Type B pancreatic cell (in vitro differentiated cells): Measurements from ENCODE around the gene ACTR3C. TPM values are rescaled to one million over a fixed set of nuclear protein-coding genes. Genes with fewer than 3 reads are reported as not detected.
"Not testable (repeated sequence)": the region's sequence is repeated elsewhere in the genome, so short reads cannot be mapped to it uniquely, and the experiment has no call there.

Experiments
- DNase-seq: peaks from one replicate; pipeline ENCODE4 v3.0.0; 2021; ENCODE audit warnings: mixed read lengths; ENCODE audit not compliant: unreplicated experiment; ENCODE audit errors: extremely low spot score
- H3K27ac Mint-ChIP-seq: 2 replicates; pipeline ENCODE4 v1.8.0; 2021; ENCODE audit warnings: mild to moderate bottlenecking, mixed read lengths
- H3K27me3 Mint-ChIP-seq: 2 replicates; pipeline ENCODE4 v1.8.0; 2021; ENCODE audit warnings: mixed read lengths
- H3K36me3 Mint-ChIP-seq: 2 replicates; pipeline ENCODE4 v1.8.0; 2021; ENCODE audit warnings: mixed read lengths
- H3K4me1 Mint-ChIP-seq: one replicate; pipeline ENCODE4 v1.8.0; 2021; ENCODE audit warnings: mixed read lengths; ENCODE audit not compliant: unreplicated experiment
- H3K4me3 Mint-ChIP-seq: 2 replicates; pipeline ENCODE4 v1.8.0; 2021; ENCODE audit warnings: mild to moderate bottlenecking, mixed read lengths
- H3K9me3 Mint-ChIP-seq: 2 replicates; pipeline ENCODE4 v1.8.0; 2021; ENCODE audit warnings: mixed read lengths
- total RNA-seq: library from RNA; stranded (reverse); gene quantifications from 2 replicates; pipeline ENCODE4 v1.2.1, GENCODE V29; 2021; ENCODE audit warnings: low replicate concordance
- TF ChIP-seq, protein P1 (sequence below): fragments of 200-600 bp; sonication (generic); conservative IDR thresholded peaks from 2 replicates; pipeline ENCODE4 v1.5.0; 2021; ENCODE audit warnings: antibody characterized with exemption, mild to moderate bottlenecking

ACTR3C gene
- total RNA-seq, 1 donor from 2014 or later = 4.8 TPM

DNA sequence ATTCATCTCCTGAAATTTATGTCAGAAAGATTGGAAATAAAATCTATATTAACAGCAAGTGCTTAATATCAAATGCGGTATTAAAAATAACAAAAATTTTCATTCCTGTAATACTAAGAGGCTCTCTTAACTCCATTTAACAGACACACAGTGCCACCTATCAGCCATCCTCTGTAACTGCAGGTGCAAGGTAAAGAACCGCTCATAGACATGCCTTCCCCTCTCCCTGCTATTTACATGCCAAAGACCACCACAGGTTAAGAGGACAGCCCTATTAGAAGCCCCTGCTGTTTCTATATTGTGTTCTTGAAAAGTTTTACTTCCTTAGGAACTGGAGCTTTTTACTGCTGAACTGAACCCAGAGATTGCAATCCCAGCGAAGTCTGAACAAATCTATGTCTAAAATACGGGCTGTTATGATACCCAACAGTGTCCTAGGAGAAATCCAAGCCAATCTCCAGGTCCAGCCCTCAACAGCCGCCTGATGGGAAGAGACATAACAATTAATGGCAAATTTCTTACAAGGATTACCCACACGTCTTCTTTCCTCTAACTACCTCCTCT, 47.1 kb downstream of the ACTR3C start:
- H3K27me3 Mint-ChIP-seq = peaks cover 10% of the 10 kb centered on the region
- TF ChIP-seq, protein P1, sequence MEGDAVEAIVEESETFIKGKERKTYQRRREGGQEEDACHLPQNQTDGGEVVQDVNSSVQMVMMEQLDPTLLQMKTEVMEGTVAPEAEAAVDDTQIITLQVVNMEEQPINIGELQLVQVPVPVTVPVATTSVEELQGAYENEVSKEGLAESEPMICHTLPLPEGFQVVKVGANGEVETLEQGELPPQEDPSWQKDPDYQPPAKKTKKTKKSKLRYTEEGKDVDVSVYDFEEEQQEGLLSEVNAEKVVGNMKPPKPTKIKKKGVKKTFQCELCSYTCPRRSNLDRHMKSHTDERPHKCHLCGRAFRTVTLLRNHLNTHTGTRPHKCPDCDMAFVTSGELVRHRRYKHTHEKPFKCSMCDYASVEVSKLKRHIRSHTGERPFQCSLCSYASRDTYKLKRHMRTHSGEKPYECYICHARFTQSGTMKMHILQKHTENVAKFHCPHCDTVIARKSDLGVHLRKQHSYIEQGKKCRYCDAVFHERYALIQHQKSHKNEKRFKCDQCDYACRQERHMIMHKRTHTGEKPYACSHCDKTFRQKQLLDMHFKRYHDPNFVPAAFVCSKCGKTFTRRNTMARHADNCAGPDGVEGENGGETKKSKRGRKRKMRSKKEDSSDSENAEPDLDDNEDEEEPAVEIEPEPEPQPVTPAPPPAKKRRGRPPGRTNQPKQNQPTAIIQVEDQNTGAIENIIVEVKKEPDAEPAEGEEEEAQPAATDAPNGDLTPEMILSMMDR = peak; percentile 90
- not testable (repeated sequence) for DNase-seq

DNA sequence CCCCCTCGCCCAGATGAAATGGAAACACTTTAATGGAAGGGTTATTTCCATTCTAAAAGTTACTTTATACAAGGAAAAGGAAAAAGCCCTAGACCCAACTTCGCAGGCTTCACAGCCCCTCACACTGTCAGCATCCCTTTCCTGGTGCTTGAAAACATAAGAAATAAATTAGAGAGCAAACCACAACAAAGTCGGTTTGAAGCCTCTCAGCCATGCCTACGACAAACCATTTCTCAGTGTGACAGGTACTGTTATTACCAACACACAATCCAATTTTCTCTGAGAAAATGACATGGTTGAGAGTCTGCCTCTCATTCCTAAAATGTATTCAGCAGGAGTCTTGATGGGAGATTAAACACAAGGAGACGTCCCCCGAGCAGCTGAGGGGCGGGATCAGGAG, 51.4 kb downstream of the ACTR3C start:
- not testable (repeated sequence) for DNase-seq, H3K36me3 Mint-ChIP-seq, H3K27me3 Mint-ChIP-seq, H3K27ac Mint-ChIP-seq, H3K9me3 Mint-ChIP-seq, H3K4me3 Mint-ChIP-seq, H3K4me1 Mint-ChIP-seq

More for the DNA sequence above, 47.1 kb downstream of the ACTR3C start:
- peak overlapping the region; percentile 25 for H3K27ac Mint-ChIP-seq
- H3K9me3 Mint-ChIP-seq, H3K36me3 Mint-ChIP-seq, H3K4me3 Mint-ChIP-seq, H3K4me1 Mint-ChIP-seq: not testable (repeated sequence)

DNA sequence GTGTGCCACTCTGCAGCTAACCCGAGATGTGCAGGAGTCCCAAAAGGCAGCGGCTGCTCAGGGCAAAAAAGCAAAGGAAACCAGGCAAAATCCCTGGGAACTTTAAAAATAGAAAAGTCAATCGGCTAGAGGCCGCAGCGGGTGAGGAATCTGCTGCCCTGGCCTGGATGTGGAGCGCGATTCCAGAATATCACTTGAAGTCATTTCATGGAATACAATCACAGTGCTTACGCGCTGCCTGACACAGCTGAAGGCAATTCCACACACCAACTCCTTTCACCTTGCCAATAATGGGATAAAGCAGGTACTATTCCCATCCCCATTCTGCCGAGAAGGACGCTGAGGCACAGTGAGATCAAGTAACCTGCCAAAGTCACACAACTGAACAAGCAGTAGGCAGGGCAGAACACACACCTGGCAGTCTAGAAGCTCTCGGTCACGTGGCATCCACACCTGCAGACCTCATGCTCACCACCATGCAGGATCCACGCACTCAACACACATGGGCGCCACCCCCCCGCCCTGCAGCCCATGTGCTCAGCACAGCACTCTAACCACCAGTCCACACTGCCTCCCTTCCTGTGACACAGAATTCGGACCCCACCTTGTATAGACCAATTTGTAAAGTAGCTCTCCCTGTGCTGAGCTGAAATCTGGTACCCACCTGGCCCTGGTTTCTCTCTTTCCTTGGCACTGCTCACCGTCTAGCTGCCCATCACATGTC, 53.1 kb downstream of the ACTR3C start:
- not testable (repeated sequence) for H3K27ac Mint-ChIP-seq, DNase-seq, H3K27me3 Mint-ChIP-seq

DNA sequence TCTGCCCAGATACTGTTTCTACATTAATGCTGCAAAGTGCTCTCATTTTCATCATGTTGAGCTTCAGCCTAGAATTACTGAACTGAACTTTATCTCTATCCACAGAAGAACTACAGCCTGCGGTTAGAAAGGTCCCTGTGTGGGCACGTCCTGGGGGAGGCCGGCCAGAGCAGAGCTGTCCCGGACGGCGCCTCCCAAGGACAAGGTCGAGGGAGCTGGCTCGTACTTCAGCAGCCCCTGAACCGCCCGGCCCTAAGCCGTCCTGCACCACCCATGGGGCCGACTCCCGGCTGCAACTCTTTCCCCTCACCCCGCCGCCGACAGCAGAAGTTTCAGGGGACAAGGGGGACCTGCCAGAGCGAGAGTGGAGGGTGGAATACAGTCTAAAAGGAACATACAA, 54.5 kb downstream of the ACTR3C start:
- not testable (repeated sequence) for H3K4me3 Mint-ChIP-seq, H3K36me3 Mint-ChIP-seq, H3K9me3 Mint-ChIP-seq, DNase-seq, H3K27ac Mint-ChIP-seq, H3K27me3 Mint-ChIP-seq, H3K4me1 Mint-ChIP-seq

More for the DNA sequence above, 53.1 kb downstream of the ACTR3C start:
- H3K36me3 Mint-ChIP-seq, H3K4me1 Mint-ChIP-seq, H3K4me3 Mint-ChIP-seq, H3K9me3 Mint-ChIP-seq: not testable (repeated sequence)

DNA sequence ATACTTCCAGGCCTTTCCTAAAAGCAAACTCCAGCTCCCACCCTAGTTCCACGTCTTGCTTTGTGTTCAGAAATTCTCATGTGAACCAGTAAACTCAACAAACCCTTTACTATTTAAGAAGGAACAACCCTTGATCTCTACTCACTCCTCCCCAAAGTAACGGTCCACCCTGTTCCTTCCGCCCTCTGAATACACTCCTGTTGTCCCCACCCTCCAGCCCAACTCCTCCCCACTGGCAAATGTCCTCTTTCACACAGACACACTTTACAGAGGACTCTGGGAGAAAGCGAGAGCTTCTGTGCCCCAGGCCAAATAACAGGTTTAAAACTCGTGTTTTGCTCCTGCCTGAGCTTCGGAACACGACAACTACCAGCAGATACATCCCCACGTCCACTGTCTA, 55.1 kb downstream of the ACTR3C start:
- H3K9me3 Mint-ChIP-seq, H3K27ac Mint-ChIP-seq, H3K4me1 Mint-ChIP-seq, DNase-seq, H3K27me3 Mint-ChIP-seq, H3K36me3 Mint-ChIP-seq, H3K4me3 Mint-ChIP-seq: not testable (repeated sequence)

DNA sequence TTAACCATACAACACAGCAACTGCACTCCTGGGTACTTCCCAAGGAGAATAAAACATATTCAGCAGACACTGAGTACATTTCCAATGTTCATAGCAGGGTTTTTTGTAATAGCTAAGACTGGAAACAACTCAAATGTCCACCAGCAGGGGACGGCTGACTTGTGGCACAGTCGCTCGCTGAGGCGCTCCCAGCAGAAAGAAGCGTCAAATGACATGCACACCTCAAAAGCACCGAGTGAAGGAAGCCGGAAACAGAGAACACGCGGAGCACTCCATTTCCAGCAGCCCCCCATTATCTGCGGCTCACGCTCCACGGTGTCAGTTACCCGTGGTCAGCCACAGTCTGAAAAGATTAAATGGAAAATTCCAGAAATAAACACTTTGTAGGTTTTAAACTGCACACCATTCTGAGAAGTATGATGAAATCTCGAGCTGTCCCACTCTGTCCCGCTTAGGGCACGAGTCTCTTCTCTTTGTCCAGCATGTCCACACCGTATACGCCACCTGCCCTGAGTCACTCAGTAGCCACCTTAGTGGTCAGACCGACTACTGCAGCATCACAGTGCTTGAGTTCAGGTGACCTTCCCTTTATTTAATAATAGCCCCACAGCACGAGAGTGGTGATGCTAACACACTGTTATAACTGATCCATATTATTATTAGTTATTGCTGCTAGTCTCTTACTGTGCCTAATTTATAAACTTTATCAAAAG, 56.2 kb downstream of the ACTR3C start:
- not testable (repeated sequence) for H3K4me3 Mint-ChIP-seq, H3K27me3 Mint-ChIP-seq, H3K9me3 Mint-ChIP-seq, H3K4me1 Mint-ChIP-seq, H3K27ac Mint-ChIP-seq, H3K36me3 Mint-ChIP-seq, DNase-seq
- TF ChIP-seq, protein P1 = peak; percentile 51

DNA sequence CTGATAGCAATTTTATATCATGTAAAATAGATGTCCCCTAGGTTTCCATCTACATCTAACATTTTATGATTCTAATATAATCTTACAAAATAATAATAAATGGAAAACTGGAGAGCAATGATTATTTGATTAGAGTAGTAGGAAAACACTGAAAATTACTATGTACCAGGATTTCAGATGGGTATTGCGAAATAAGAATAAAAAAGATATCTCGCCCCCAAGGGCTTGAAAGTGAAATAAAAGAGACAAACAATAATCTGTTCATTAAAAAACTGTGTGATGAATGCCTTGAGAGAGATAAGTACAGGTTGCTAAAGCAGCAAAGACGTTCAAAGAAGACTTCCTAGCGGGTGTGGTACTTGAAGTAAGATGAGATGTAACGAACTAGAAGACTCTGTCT, 60.7 kb downstream of the ACTR3C start:
- not testable (repeated sequence) for H3K4me3 Mint-ChIP-seq, H3K9me3 Mint-ChIP-seq, DNase-seq, H3K27me3 Mint-ChIP-seq, H3K27ac Mint-ChIP-seq, H3K4me1 Mint-ChIP-seq, H3K36me3 Mint-ChIP-seq

DNA sequence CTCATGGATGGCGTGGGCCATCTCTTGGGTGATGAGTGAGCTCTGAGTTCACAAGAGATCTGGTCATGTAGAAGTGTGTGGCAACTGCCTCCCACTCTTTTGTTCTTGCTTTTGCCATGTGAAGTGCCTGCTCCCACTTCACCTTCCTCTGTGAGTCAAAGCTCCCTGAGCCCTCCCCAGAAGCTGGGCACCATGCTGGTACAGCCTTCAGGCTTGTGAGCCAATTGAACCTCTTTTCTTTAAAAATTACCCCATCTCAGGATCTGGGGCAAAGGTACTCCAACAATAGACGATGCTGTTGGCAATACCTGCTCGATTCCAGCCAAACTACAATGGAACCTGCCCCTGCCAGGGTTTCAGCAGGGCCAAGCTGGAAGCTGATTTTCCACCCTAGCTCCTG, 75.6 kb downstream of the ACTR3C start:
- H3K4me3 Mint-ChIP-seq, H3K9me3 Mint-ChIP-seq, H3K4me1 Mint-ChIP-seq: not testable (repeated sequence)

DNA sequence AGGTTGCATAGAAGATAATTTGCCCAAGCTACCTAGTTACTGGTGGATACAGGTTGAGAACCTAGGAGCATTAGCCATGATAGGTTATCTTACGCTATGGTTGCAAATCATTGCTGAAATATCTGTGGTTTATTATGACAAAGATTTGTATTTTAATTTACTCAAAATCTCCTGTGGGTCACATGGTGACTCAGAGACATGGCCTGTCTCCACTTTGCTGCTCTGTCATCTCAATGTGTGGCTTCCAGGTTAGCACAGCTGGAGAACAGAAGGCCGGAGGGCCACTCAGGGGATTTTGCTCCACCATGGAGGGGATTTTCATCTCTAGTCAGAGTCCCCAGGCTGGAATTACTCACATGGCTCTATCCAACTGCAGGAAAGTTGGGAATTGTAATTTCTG, 78.1 kb downstream of the ACTR3C start:
- not testable (repeated sequence) for H3K36me3 Mint-ChIP-seq, H3K9me3 Mint-ChIP-seq, H3K4me1 Mint-ChIP-seq, H3K27ac Mint-ChIP-seq, H3K4me3 Mint-ChIP-seq, DNase-seq, H3K27me3 Mint-ChIP-seq

More for the DNA sequence above, 75.6 kb downstream of the ACTR3C start:
- not testable (repeated sequence) for H3K36me3 Mint-ChIP-seq, H3K27me3 Mint-ChIP-seq, DNase-seq, H3K27ac Mint-ChIP-seq

DNA sequence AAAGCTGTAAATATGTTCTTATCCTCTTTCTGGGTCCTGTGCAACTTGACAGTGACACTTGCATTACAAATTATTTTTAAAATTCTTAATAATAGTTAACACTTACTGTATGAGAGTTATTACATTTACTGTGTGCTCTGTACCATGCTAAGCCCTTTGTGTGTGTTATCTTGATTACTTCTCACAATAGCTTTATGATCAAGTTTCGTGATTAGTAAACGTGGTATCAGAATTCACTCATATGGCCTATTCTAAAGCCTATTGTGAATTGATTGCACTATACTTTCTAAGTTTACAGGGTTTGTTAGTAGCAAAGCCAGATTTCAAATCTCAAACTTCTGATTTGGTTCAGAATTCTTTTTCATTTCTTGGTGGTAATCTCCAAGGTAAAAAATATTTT, 80.4 kb downstream of the ACTR3C start:
- DNase-seq, H3K4me1 Mint-ChIP-seq, H3K27ac Mint-ChIP-seq, H3K4me3 Mint-ChIP-seq, H3K36me3 Mint-ChIP-seq, H3K9me3 Mint-ChIP-seq, H3K27me3 Mint-ChIP-seq: not testable (repeated sequence)

DNA sequence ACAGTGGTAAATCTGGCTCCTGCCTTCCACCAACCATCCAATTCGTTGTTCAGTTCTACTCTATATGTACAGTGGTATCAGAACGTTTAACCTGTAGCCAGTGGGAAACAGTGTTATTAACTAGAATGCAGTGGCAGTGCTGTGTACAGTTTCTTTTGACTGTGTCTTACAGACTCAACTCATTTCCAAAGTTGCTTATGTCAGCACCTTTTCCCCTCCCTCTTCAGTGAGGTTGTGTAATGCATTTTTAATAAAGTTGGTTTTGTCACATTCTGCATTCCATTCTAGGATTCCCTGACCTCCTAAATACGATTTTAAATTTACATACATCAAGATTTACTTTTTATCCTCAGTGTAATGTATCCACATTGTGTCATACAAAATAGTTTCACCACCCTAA, 97.9 kb downstream of the ACTR3C start:
- not testable (repeated sequence) for H3K4me3 Mint-ChIP-seq, H3K27ac Mint-ChIP-seq, H3K4me1 Mint-ChIP-seq, DNase-seq, H3K36me3 Mint-ChIP-seq, H3K9me3 Mint-ChIP-seq
- peaks cover 53% of the 10 kb centered on the region for H3K27me3 Mint-ChIP-seq
